ENCODE measurements around the gene SH3PXD2A. TPM values are rescaled to one million over a fixed set of nuclear protein-coding genes. Genes with fewer than 3 reads are reported as not detected.

SH3PXD2A gene
- total and polyA plus RNA-seq, 2 experiments from 2014 or later, result 1.8 to 5.0 TPM

DNA sequence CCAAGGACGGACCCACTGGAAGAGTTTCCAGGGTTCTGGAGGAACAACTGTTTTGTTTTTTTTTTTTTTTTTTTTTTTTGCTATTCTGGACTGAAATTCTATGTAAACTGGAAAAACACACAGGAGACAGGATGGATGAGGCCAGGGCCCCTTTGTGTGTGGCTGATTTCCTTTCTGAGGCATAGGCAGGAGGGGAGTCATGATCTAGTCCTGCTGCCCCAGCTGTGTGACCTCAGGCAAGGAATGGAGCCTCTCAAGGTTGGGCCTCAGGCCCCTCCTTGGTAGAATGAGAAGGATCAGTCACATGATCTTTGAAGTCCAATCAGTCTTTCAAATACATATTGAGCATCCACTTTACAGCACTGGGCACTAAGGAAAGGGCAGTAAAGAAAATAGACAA is 87.6 kb downstream of the SH3PXD2A start:
- TF ChIP-seq NANOG (IDR thresholded peaks at IDR 0.05; ENCODE audit: borderline replicate concordance) (no peak), ZNF331 (CRISPR knock-in tag; IDR thresholded peaks at IDR 0.05; ENCODE audit: low read depth) (no peak)
- TF ChIP-seq, protein P1, sequence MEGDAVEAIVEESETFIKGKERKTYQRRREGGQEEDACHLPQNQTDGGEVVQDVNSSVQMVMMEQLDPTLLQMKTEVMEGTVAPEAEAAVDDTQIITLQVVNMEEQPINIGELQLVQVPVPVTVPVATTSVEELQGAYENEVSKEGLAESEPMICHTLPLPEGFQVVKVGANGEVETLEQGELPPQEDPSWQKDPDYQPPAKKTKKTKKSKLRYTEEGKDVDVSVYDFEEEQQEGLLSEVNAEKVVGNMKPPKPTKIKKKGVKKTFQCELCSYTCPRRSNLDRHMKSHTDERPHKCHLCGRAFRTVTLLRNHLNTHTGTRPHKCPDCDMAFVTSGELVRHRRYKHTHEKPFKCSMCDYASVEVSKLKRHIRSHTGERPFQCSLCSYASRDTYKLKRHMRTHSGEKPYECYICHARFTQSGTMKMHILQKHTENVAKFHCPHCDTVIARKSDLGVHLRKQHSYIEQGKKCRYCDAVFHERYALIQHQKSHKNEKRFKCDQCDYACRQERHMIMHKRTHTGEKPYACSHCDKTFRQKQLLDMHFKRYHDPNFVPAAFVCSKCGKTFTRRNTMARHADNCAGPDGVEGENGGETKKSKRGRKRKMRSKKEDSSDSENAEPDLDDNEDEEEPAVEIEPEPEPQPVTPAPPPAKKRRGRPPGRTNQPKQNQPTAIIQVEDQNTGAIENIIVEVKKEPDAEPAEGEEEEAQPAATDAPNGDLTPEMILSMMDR (conservative IDR thresholded peaks at IDR 0.05; ENCODE audit: low read depth in 2 of 2), result no peak
- Mint-ChIP-seq H3K27me3 (ENCODE audit: insufficient read depth, low read depth, poor library complexity) (peaks cover 7% of the 10 kb centered on the region), H3K27ac (no peak overlapping the region), H3K4me3 (no peak overlapping the region), H3K4me1 (peaks cover 51% of the 10 kb centered on the region), H3K36me3 (ENCODE audit: low read depth) (no peaks in the 10 kb centered on the region), H3K9me3 (no peaks in the 10 kb centered on the region)
- DNase-seq (ENCODE audit: low spot score) (no peak), ATAC-seq (no peak)
- Histone ChIP-seq H3K9me2 (ENCODE audit: insufficient read depth) (no peaks in the 10 kb centered on the region), H4K20me1 (replicated peaks; ENCODE audit: insufficient read depth) (no peaks in the 10 kb centered on the region), H3K4me3 (no peak overlapping the region), H3K4me2 (no peak overlapping the region), H3K4me1 (ENCODE audit: insufficient read depth) (peaks cover 20% of the 10 kb centered on the region; the same call in 1 of the 2 replicates), H3K36me3 (ENCODE audit: insufficient read depth) (no peaks in the 10 kb centered on the region), H3K27me3 (ENCODE audit: insufficient read depth) (no peaks in the 10 kb centered on the region), H3K79me2 (replicated peaks; ENCODE audit: insufficient read depth) (no peaks in the 10 kb centered on the region), H3F3A (replicated peaks; ENCODE audit: low read depth) (0 out of 2 replicates have a peak, but pooled peaks cover 4% of the 10 kb centered on the region), H3K27ac (ENCODE audit: low read depth) (no peak overlapping the region), H2AFZ (0 out of 2 replicates have a peak overlapping the region, but pooled peaks have one; percentile 66)

DNA sequence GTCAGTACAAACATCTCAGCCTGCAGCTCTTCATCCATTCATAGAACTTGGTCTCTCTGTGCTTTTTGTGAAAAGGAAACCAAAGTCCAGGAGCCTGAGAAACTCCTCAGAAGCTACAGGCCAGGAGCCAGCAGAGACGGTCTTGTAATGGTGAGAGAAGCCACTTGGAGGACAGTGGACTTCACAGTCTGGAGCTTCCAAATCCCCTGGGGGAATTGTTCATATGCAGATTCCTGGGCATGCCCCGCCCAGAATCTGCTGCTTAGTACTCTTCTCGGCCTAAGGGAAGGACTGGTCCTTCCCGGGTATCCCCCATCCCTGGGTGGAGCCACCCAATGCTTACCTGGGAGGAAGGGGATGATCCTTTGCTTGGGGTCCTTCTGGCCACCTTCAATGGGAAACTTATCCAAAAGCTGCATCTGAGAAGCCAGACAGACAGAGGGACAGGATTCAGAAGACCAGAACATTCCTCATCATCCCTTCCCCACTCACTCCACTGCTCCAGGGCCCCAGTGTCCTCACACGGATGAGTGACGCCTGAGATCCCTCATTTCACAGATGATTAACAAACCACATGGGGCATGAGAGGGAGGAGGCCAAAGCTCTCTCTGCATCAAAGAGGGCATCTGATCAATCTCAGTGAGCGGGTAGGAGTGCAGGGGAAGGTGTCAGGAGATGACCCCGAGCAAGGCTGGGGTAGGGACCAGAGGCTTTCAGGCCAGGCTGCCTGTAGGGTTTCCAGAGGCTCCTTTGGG is 88.4 kb downstream of the SH3PXD2A start:
- Histone ChIP-seq H3F3A (replicated peaks; ENCODE audit: low read depth) (no peaks in the 10 kb centered on the region), H2AFZ (no peak overlapping the region), H4K20me1 (replicated peaks; ENCODE audit: insufficient read depth) (no peaks in the 10 kb centered on the region), H3K79me2 (replicated peaks; ENCODE audit: insufficient read depth) (no peaks in the 10 kb centered on the region), H3K4me2 (no peak overlapping the region), H3K27me3 (ENCODE audit: insufficient read depth) (no peaks in the 10 kb centered on the region), H3K9me2 (ENCODE audit: insufficient read depth) (no peaks in the 10 kb centered on the region), H3K4me3 (no peak overlapping the region), H3K36me3 (ENCODE audit: insufficient read depth) (no peaks in the 10 kb centered on the region), H3K4me1 (ENCODE audit: insufficient read depth) (peaks cover 16% of the 10 kb centered on the region; the same call in 1 of the 2 replicates), H3K27ac (ENCODE audit: low read depth) (no peak overlapping the region)
- Mint-ChIP-seq H3K4me3 (no peak overlapping the region), H3K9me3 (no peaks in the 10 kb centered on the region), H3K4me1 (peaks cover 52% of the 10 kb centered on the region), H3K27me3 (ENCODE audit: insufficient read depth, low read depth, poor library complexity) (peaks cover 9% of the 10 kb centered on the region), H3K36me3 (ENCODE audit: low read depth) (no peaks in the 10 kb centered on the region), H3K27ac (no peak overlapping the region)
- peak; percentile 11; the same call in 2 of the 3 replicates for ATAC-seq
- no peak for DNase-seq (ENCODE audit: low spot score)
- TF ChIP-seq, protein P1 (conservative IDR thresholded peaks at IDR 0.05; ENCODE audit: low read depth in 2 of 2), result no peak
- TF ChIP-seq JUNB (IDR thresholded peaks at IDR 0.05; ENCODE audit: unreplicated experiment) (no peak), POLR2AphosphoS5 (IDR thresholded peaks at IDR 0.05; ENCODE audit: low read depth) (no peak), EZH2 (IDR thresholded peaks at IDR 0.05; ENCODE audit: low read depth, unreplicated experiment) (no peak), CREB1 (CRISPR knock-in tag; IDR thresholded peaks at IDR 0.05; ENCODE audit: low read depth) (no peak), EZH2phosphoT487 (IDR thresholded peaks at IDR 0.05; ENCODE audit: unreplicated experiment) (no peak), STAT1 (IDR thresholded peaks at IDR 0.05; ENCODE audit: unreplicated experiment) (no peak), ZNF114 (CRISPR knock-in tag; IDR thresholded peaks at IDR 0.05) (no peak)
- TF ChIP-seq, protein P2, sequence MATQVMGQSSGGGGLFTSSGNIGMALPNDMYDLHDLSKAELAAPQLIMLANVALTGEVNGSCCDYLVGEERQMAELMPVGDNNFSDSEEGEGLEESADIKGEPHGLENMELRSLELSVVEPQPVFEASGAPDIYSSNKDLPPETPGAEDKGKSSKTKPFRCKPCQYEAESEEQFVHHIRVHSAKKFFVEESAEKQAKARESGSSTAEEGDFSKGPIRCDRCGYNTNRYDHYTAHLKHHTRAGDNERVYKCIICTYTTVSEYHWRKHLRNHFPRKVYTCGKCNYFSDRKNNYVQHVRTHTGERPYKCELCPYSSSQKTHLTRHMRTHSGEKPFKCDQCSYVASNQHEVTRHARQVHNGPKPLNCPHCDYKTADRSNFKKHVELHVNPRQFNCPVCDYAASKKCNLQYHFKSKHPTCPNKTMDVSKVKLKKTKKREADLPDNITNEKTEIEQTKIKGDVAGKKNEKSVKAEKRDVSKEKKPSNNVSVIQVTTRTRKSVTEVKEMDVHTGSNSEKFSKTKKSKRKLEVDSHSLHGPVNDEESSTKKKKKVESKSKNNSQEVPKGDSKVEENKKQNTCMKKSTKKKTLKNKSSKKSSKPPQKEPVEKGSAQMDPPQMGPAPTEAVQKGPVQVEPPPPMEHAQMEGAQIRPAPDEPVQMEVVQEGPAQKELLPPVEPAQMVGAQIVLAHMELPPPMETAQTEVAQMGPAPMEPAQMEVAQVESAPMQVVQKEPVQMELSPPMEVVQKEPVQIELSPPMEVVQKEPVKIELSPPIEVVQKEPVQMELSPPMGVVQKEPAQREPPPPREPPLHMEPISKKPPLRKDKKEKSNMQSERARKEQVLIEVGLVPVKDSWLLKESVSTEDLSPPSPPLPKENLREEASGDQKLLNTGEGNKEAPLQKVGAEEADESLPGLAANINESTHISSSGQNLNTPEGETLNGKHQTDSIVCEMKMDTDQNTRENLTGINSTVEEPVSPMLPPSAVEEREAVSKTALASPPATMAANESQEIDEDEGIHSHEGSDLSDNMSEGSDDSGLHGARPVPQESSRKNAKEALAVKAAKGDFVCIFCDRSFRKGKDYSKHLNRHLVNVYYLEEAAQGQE (IDR thresholded peaks at IDR 0.05; ENCODE audit: unreplicated experiment), result no peak
